Panc1 (cell line): ENCODE data around the gene SDK1.

Experiments used
- CTCF ChIP-seq: fragments of 450-650 bp; IDR thresholded peaks from 2 replicates; pipeline ENCODE4 v1.5.1; 2017; ENCODE audit warnings: mild to moderate bottlenecking
- POLR2AphosphoS5 ChIP-seq: IDR thresholded peaks from 2 replicates; pipeline ENCODE4 v1.6.1; 2012; ENCODE audit warnings: mild to moderate bottlenecking, low read depth, low read length, moderate library complexity
- TCF7L2 ChIP-seq: IDR thresholded peaks from 2 replicates; pipeline ENCODE4 v1.6.1; 2011; ENCODE audit warnings: mild to moderate bottlenecking, low read depth, low read length, inconsistent platforms

GRCh38 chr7:3648276-3648675, 347.2 kb downstream of the SDK1 start:
- no peak for TF ChIP-seq TCF7L2
- TF ChIP-seq CTCF, result no peak
- no peak for TF ChIP-seq POLR2AphosphoS5
